ENCODE data around the gene MAN1B1. TPM values are rescaled to one million over a fixed set of nuclear protein-coding genes. Genes with fewer than 3 reads are reported as not detected.

MAN1B1 gene
- total and polyA plus RNA-seq, 4 donors, result 38.3 to 81.3 (median 62.3) TPM

GRCh38 chr9:137044037-137044436 lies 42.7 kb upstream of the MAN1B1 start:
- Histone ChIP-seq H3K4me1 (ENCODE audit: control insufficient read depth, insufficient read depth, low read length) (peaks cover 60% of the 10 kb centered on the region), H3K4me3 (ENCODE audit: low read depth, low read length) (no peak overlapping the region), H3K36me3 (ENCODE audit: control insufficient read depth, insufficient read depth, low read length) (peaks cover 63% of the 10 kb centered on the region), H3K27ac (ENCODE audit: low read depth, low read length) (no peak overlapping the region), H3K9me3 (ENCODE audit: control insufficient read depth, insufficient read depth, low read length) (no peaks in the 10 kb centered on the region), H3K27me3 (ENCODE audit: control insufficient read depth, insufficient read depth, low read length) (peaks cover 13% of the 10 kb centered on the region)
- no peak for DNase-seq (ENCODE audit: low read depth in 4 of 6, low spot score in 6 of 6)
- 73% methylated on average over 12 of the region's 12 CpGs for WGBS (ENCODE audit: insufficient coverage)

DNA sequence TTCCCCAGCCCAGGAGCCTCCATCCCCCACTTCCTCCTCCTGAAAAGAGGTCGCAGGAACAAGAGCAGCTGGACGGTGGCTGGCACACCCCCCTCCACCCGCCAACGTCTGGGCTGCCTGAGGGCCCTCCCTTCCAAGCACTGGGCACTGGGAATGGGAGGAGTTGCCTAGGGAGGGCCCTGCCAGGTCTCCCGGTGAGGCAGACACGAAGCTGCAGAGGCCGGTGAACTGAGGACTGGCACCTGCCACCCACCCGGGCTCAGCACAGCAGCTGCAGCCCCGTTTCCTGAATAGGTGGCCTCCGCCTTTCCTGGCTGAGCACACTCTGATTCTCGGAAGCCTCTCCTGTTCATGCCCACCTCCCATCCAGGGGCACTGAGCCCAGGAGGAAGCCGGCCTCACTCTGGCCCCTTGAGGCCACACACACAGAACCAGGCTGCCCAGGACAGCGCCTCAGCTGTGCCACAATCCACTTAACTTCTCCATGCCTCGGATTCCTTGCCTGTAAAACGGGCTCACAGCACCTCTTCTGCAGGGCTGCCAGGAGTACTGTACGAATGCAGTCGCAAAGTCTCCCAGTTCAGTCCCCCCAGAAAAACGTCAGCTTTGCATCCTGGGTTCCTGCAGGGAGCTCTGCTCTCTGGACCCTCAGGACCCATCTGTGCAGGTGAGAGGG lies 42.1 kb upstream of the MAN1B1 start:
- peaks cover 59% of the 10 kb centered on the region for H3K36me3 ChIP-seq (ENCODE audit: control insufficient read depth, insufficient read depth, low read length)
- H3K27ac ChIP-seq (ENCODE audit: low read depth, low read length), result no peak overlapping the region
- H3K4me1 ChIP-seq (ENCODE audit: control insufficient read depth, insufficient read depth, low read length), result peaks cover 66% of the 10 kb centered on the region
- WGBS (ENCODE audit: insufficient coverage), result 41% methylated on average over 15 of the region's 18 CpGs
- peak overlapping the region; percentile 57 for H3K4me3 ChIP-seq (ENCODE audit: low read depth, low read length)
- no peak for DNase-seq (ENCODE audit: low read depth in 4 of 6, low spot score in 6 of 6)
- peaks cover 19% of the 10 kb centered on the region for H3K27me3 ChIP-seq (ENCODE audit: control insufficient read depth, insufficient read depth, low read length)
- no peaks in the 10 kb centered on the region for H3K9me3 ChIP-seq (ENCODE audit: control insufficient read depth, insufficient read depth, low read length)

- DNase-seq (ENCODE audit: low read depth in 4 of 6, low spot score in 6 of 6), result peak in 2 of 6 donors; percentile 39 to 71
- peak overlapping the region; percentile 68 for H3K4me3 ChIP-seq (ENCODE audit: low read depth, low read length)
- no peaks in the 10 kb centered on the region for H3K9me3 ChIP-seq (ENCODE audit: control insufficient read depth, insufficient read depth, low read length)
- WGBS (ENCODE audit: insufficient coverage), result 2% methylated on average over 96 of the region's 96 CpGs
- peaks cover 53% of the 10 kb centered on the region for H3K36me3 ChIP-seq (ENCODE audit: control insufficient read depth, insufficient read depth, low read length)
- peaks cover 75% of the 10 kb centered on the region for H3K4me1 ChIP-seq (ENCODE audit: control insufficient read depth, insufficient read depth, low read length)
- no peak overlapping the region for H3K27ac ChIP-seq (ENCODE audit: low read depth, low read length)
- H3K27me3 ChIP-seq (ENCODE audit: control insufficient read depth, insufficient read depth, low read length), result peaks cover 23% of the 10 kb centered on the region
Measured at GRCh38 chr9:137045294-137046087, 41.3 kb upstream of the MAN1B1 start.

DNA sequence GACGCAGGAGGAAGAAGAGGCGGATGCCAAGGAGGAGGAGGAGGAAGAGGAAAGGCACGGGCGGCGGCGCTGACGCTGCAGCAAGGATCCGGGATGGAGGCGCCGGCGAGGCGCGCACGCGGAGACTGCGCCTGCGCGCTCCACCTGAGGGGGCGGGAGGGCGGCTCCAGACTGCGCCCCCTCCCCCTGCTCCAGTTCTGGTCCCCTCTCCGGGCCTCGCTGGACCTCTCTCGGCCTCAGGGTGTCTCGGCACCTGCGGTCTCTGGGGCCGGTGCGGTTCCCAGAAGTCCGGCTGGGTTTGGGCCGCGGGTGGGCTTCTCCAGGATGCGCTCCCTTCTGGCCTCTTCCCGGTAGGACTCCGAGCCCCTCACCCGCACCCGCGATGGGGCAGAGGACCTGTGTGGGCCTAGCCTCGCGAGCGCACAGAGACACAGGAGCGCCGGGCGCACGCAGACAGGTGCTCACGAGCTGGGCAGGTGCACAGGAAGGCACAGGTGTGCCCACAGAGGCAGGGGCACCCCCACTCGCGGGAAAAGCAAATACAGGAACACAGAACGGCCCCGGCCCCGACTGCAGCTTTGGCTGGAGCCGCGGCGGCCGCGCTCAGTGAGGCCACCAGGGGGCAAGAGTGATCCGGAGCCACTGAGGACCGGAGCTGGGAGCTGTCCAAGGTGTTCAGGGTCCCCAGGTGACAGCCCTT lies 40.5 kb upstream of the MAN1B1 start, which contains the start of gene NPDC1:
NPDC1 (minus strand) TSS at position 90 of the 700 bp plus-strand sequence. CDS start 188 bp downstream, outside the sequence.
- under 1% methylated on average over 57 of the region's 57 CpGs for WGBS (ENCODE audit: insufficient coverage)
- peaks cover 53% of the 10 kb centered on the region for H3K36me3 ChIP-seq (ENCODE audit: control insufficient read depth, insufficient read depth, low read length)
- H3K4me1 ChIP-seq (ENCODE audit: control insufficient read depth, insufficient read depth, low read length), result peaks cover 73% of the 10 kb centered on the region
- H3K27ac ChIP-seq (ENCODE audit: low read depth, low read length), result peak within 1 kb of the TSS; percentile 84
- peak within 1 kb of the TSS; percentile 68 for H3K4me3 ChIP-seq (ENCODE audit: low read depth, low read length)
- DNase-seq (ENCODE audit: low read depth in 4 of 6, low spot score in 6 of 6), result peak in 4 of 6 donors; percentile 70 to 95 (median 84)
- H3K27me3 ChIP-seq (ENCODE audit: control insufficient read depth, insufficient read depth, low read length), result peaks cover 23% of the 10 kb centered on the region
- no peaks in the 10 kb centered on the region for H3K9me3 ChIP-seq (ENCODE audit: control insufficient read depth, insufficient read depth, low read length)

- H3K4me1 ChIP-seq (ENCODE audit: control insufficient read depth, insufficient read depth, low read length), result peaks cover 72% of the 10 kb centered on the region
- H3K9me3 ChIP-seq (ENCODE audit: control insufficient read depth, insufficient read depth, low read length), result no peaks in the 10 kb centered on the region
- H3K4me3 ChIP-seq (ENCODE audit: low read depth, low read length), result no peak overlapping the region
- H3K27ac ChIP-seq (ENCODE audit: low read depth, low read length), result no peak overlapping the region
- peaks cover 37% of the 10 kb centered on the region for H3K36me3 ChIP-seq (ENCODE audit: control insufficient read depth, insufficient read depth, low read length)
- 19% methylated on average over 67 of the region's 72 CpGs for WGBS (ENCODE audit: insufficient coverage)
- peak in 2 of 6 donors; percentile 43 to 60 for DNase-seq (ENCODE audit: low read depth in 4 of 6, low spot score in 6 of 6)
- H3K27me3 ChIP-seq (ENCODE audit: control insufficient read depth, insufficient read depth, low read length), result peaks cover 44% of the 10 kb centered on the region
Measured at GRCh38 chr9:137048655-137049543, 37.9 kb upstream of the MAN1B1 start.

DNA sequence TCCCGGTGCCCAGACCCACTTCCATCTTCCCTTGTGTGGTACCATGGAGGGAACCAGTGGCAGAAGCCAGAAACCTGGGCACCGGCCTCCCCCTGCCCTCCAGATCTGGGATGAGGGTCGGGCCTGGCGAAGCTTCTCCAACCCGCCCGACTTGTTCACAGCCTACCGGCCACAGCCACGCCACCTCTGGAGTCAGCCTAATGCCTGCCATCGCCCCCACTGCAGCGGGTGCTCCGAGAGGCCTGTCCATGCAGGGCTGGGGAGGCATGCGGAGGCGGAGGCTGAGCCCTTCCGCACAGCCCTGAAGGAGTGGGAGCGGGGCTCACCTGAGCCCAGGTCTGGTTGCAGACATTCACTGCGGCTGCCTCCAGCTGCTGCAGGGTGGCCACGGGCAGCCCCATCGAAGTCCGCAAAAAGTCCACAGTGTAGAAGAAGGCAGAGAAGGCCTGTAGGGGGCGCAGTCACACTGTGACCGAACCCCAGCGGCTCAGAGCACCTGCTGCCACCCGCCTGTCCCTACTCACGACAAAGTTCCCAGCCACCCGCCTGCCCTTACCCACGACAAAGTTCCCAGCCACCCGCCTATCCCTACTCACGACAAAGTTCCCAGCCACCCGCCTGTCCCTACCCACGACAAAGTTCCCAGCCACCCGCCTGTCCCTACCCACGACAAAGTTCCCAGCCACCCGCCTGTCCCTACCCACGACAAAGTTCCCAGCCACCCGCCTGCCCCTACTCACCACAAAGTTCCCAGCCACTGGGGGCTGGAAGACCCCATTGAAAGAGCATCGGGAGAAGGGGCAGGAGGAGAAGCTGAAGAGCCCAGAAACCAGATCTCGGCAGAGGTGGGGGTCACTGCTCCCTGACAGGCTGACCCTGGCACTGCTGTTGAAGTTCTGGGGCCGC lies 37.0 kb upstream of the MAN1B1 start:
- H3K27me3 ChIP-seq (ENCODE audit: control insufficient read depth, insufficient read depth, low read length), result peaks cover 47% of the 10 kb centered on the region
- H3K4me3 ChIP-seq (ENCODE audit: low read depth, low read length), result no peak overlapping the region
- peaks cover 35% of the 10 kb centered on the region for H3K36me3 ChIP-seq (ENCODE audit: control insufficient read depth, insufficient read depth, low read length)
- DNase-seq (ENCODE audit: low read depth in 4 of 6, low spot score in 6 of 6), result peak in 2 of 6 donors; percentile 59 to 71
- no peaks in the 10 kb centered on the region for H3K9me3 ChIP-seq (ENCODE audit: control insufficient read depth, insufficient read depth, low read length)
- H3K4me1 ChIP-seq (ENCODE audit: control insufficient read depth, insufficient read depth, low read length), result peaks cover 71% of the 10 kb centered on the region
- no peak overlapping the region for H3K27ac ChIP-seq (ENCODE audit: low read depth, low read length)
- 47% methylated on average over 38 of the region's 38 CpGs for WGBS (ENCODE audit: insufficient coverage)

DNA sequence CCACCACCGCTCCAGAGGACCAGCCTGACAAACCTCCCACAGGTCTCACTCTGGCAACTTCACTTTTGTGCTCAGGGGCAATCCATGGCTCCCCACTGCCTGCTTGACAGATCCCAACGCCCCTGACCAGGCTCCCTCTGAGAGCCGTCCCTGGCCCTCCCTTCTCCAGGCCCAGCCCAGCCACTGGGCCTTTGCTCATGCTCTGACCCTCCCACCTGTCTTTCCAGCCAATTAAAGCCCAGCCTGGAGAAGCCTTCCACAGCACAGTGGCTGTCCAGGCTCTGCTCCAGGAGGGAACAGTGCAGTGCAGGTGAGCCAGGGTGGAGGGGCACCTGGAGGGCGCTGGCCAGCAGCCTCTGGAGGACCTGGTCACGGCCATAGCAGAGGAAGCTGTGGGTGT lies 36.2 kb upstream of the MAN1B1 start:
- Histone ChIP-seq H3K9me3 (ENCODE audit: control insufficient read depth, insufficient read depth, low read length) (no peaks in the 10 kb centered on the region), H3K27ac (ENCODE audit: low read depth, low read length) (no peak overlapping the region), H3K4me1 (ENCODE audit: control insufficient read depth, insufficient read depth, low read length) (peaks cover 71% of the 10 kb centered on the region), H3K36me3 (ENCODE audit: control insufficient read depth, insufficient read depth, low read length) (peaks cover 35% of the 10 kb centered on the region), H3K27me3 (ENCODE audit: control insufficient read depth, insufficient read depth, low read length) (peaks cover 55% of the 10 kb centered on the region), H3K4me3 (ENCODE audit: low read depth, low read length) (no peak overlapping the region)
- DNase-seq (ENCODE audit: low read depth in 4 of 6, low spot score in 6 of 6), result no peak
- 61% methylated on average over 5 of the region's 5 CpGs for WGBS (ENCODE audit: insufficient coverage)

- H3K4me3 ChIP-seq (ENCODE audit: low read depth, low read length), result no peak overlapping the region
- H3K4me1 ChIP-seq (ENCODE audit: control insufficient read depth, insufficient read depth, low read length), result peaks cover 76% of the 10 kb centered on the region
- WGBS (ENCODE audit: insufficient coverage), result 90% methylated on average over 17 of the region's 17 CpGs
- no peak for DNase-seq (ENCODE audit: low read depth in 4 of 6, low spot score in 6 of 6)
- no peaks in the 10 kb centered on the region for H3K9me3 ChIP-seq (ENCODE audit: control insufficient read depth, insufficient read depth, low read length)
- peaks cover 35% of the 10 kb centered on the region for H3K36me3 ChIP-seq (ENCODE audit: control insufficient read depth, insufficient read depth, low read length)
- peaks cover 56% of the 10 kb centered on the region for H3K27me3 ChIP-seq (ENCODE audit: control insufficient read depth, insufficient read depth, low read length)
- no peak overlapping the region for H3K27ac ChIP-seq (ENCODE audit: low read depth, low read length)
Measured at GRCh38 chr9:137051145-137051724, 35.5 kb upstream of the MAN1B1 start.
